ENCODE results near the gene TFF3. TPM values are rescaled to one million over a fixed set of nuclear protein-coding genes. Genes with fewer than 3 reads are reported as not detected.

TFF3 gene
- polyA plus RNA-seq, 1 experiment: not detected

- ChIA-PET POLR2A (interaction anchor here (0.7 kb wide), 1 partner anchor 28 kb away, joined by 3 read pairs; no protein-coding TSS in a partner anchor), CTCF (no interaction called here)
- Histone ChIP-seq H3K9me3 (ENCODE audit: control insufficient read depth, insufficient read depth, low read length) (peaks cover under 1% of the 10 kb centered on the region; the same call in 1 of the 2 replicates), H3K4me3 (ENCODE audit: low read depth, low read length) (no peak overlapping the region), H3K27me3 (ENCODE audit: control insufficient read depth, insufficient read depth, low read length) (no peaks in the 10 kb centered on the region), H3K27ac (ENCODE audit: low read depth, low read length) (no peak overlapping the region)
- DNase-seq (ENCODE audit: low read depth, low spot score): no peak
- no peak for TF ChIP-seq CTCF (IDR thresholded peaks at IDR 0.05; ENCODE audit: low read depth, low read length)
Observed at GRCh38 chr21:42282715-42283114, 32.5 kb downstream of the TFF3 start.

- H3K4me3 ChIP-seq (ENCODE audit: low read depth, low read length): no peak overlapping the region
- H3K27ac ChIP-seq (ENCODE audit: low read depth, low read length): no peak overlapping the region
- no peaks in the 10 kb centered on the region; the same call in 1 of the 2 replicates for H3K9me3 ChIP-seq (ENCODE audit: control insufficient read depth, insufficient read depth, low read length)
- ChIA-PET POLR2A (interaction anchor here (0.7 kb wide), 1 partner anchor 28 kb away, joined by 3 read pairs; no protein-coding TSS in a partner anchor), CTCF (no interaction called here)
- H3K27me3 ChIP-seq (ENCODE audit: control insufficient read depth, insufficient read depth, low read length): no peaks in the 10 kb centered on the region
- DNase-seq (ENCODE audit: low read depth, low spot score): no peak
- TF ChIP-seq CTCF (IDR thresholded peaks at IDR 0.05; ENCODE audit: low read depth, low read length): no peak
Observed at GRCh38 chr21:42282021-42282420, 33.2 kb downstream of the TFF3 start.

- no peaks in the 10 kb centered on the region; the same call in 1 of the 2 replicates for H3K9me3 ChIP-seq (ENCODE audit: control insufficient read depth, insufficient read depth, low read length)
- POLR2A ChIA-PET: no interaction called here
- CTCF ChIA-PET: no interaction called here
Observed at GRCh38 chr21:42281181-42281680, 34.0 kb downstream of the TFF3 start.

GRCh38 chr21:42280356-42281180 lies 34.6 kb downstream of the TFF3 start:
- no peaks in the 10 kb centered on the region for H3K27me3 ChIP-seq (ENCODE audit: control insufficient read depth, insufficient read depth, low read length)
- ChIA-PET CTCF (no interaction called here), POLR2A (no interaction called here)
- H3K27ac ChIP-seq (ENCODE audit: low read depth, low read length): no peak overlapping the region
- H3K9me3 ChIP-seq (ENCODE audit: control insufficient read depth, insufficient read depth, low read length): no peaks in the 10 kb centered on the region; the same call in 1 of the 2 replicates
- DNase-seq (ENCODE audit: low read depth, low spot score): no peak
- TF ChIP-seq CTCF (IDR thresholded peaks at IDR 0.05; ENCODE audit: low read depth, low read length): no peak
- no peak overlapping the region for H3K4me3 ChIP-seq (ENCODE audit: low read depth, low read length)

More at GRCh38 chr21:42281181-42281680, 34.0 kb downstream of the TFF3 start:
- H3K4me3 ChIP-seq (ENCODE audit: low read depth, low read length): no peak overlapping the region
- DNase-seq (ENCODE audit: low read depth, low spot score): no peak
- H3K27ac ChIP-seq (ENCODE audit: low read depth, low read length): no peak overlapping the region
- no peaks in the 10 kb centered on the region for H3K27me3 ChIP-seq (ENCODE audit: control insufficient read depth, insufficient read depth, low read length)
- TF ChIP-seq CTCF (IDR thresholded peaks at IDR 0.05; ENCODE audit: low read depth, low read length): no peak

GRCh38 chr21:42279888-42280287 lies 35.3 kb downstream of the TFF3 start:
- ChIA-PET POLR2A (no interaction called here), CTCF (no interaction called here)
- no peak for DNase-seq (ENCODE audit: low read depth, low spot score)
- no peak overlapping the region for H3K4me3 ChIP-seq (ENCODE audit: low read depth, low read length)
- no peaks in the 10 kb centered on the region; the same call in 1 of the 2 replicates for H3K9me3 ChIP-seq (ENCODE audit: control insufficient read depth, insufficient read depth, low read length)
- TF ChIP-seq CTCF (IDR thresholded peaks at IDR 0.05; ENCODE audit: low read depth, low read length): no peak
- H3K27ac ChIP-seq (ENCODE audit: low read depth, low read length): no peak overlapping the region
- H3K27me3 ChIP-seq (ENCODE audit: control insufficient read depth, insufficient read depth, low read length): no peaks in the 10 kb centered on the region

All from AG04450 (cell line).